ENCODE measurements around the gene MIS18BP1. TPM values are rescaled to one million over a fixed set of nuclear protein-coding genes. Genes with fewer than 3 reads are reported as not detected.

Gene MIS18BP1
- polyA plus RNA-seq, 1 of the 3 experiments (the other 2 are of a cell fraction), result 2.6 TPM

- POLR2A ChIA-PET, result no interaction called here
- 96% methylated on average over 2 of the region's 4 CpGs for WGBS (ENCODE audit: low lambda C conversion rate)
These were observed 58.0 kb downstream of the MIS18BP1 start for GRCh38 chr14:45194964-45195363.

More at GRCh38 chr14:45194964-45195363, 58.0 kb downstream of the MIS18BP1 start:
- Histone ChIP-seq H3K79me2 (ENCODE audit: insufficient read depth) (no peaks in the 10 kb centered on the region), H4K20me1 (ENCODE audit: insufficient read depth) (no peaks in the 10 kb centered on the region), H3K4me1 (ENCODE audit: control insufficient read depth in 1 of 2, insufficient read depth in 2 of 2, low read depth in 1 of 2, low read length in 1 of 2) (no peaks in the 10 kb centered on the region; a peak in 1 of 4 replicates), H3F3A (replicated peaks; ENCODE audit: insufficient read depth) (no peaks in the 10 kb centered on the region), H2AFZ (ENCODE audit: low read depth) (no peak overlapping the region), H3K36me3 (replicated peaks in 1 of 2; ENCODE audit: control insufficient read depth in 1 of 2, insufficient read depth in 2 of 2, low read length in 1 of 2) (no peaks in the 10 kb centered on the region), H3K9ac (no peak overlapping the region), H3K9me2 (no peaks in the 10 kb centered on the region), H3K4me3 (ENCODE audit: low read depth in 2 of 2, low read length in 1 of 2) (no peak overlapping the region), H3K27me3 (ENCODE audit: insufficient read depth) (no peaks in the 10 kb centered on the region), H3K9me3 (no peaks in the 10 kb centered on the region), H3K27ac (ENCODE audit: low read depth in 2 of 2, low read length in 1 of 2) (no peak overlapping the region), H3K4me2 (no peak overlapping the region)
- TF ChIP-seq RAD21 (IDR thresholded peaks at IDR 0.05; ENCODE audit: low read length) (no peak), NFIC (IDR thresholded peaks at IDR 0.05; ENCODE audit: borderline replicate concordance) (no peak), MEF2A (IDR thresholded peaks at IDR 0.05; ENCODE audit: borderline replicate concordance, low read depth) (no peak), EP300 (IDR thresholded peaks at IDR 0.05; ENCODE audit: borderline replicate concordance in 1 of 2, low read depth in 1 of 2, low read length in 1 of 2) (no peak), JUND (IDR thresholded peaks at IDR 0.05) (no peak), RCOR1 (IDR thresholded peaks at IDR 0.05; ENCODE audit: low read length) (no peak), RFX5 (IDR thresholded peaks at IDR 0.05; ENCODE audit: low read length) (no peak), GATA2 (CRISPR knock-in tag; IDR thresholded peaks at IDR 0.05) (no peak), POLR2AphosphoS5 (IDR thresholded peaks at IDR 0.05; ENCODE audit: low read depth, low read length) (no peak), TCF12 (IDR thresholded peaks at IDR 0.05) (no peak), FOXM1 (IDR thresholded peaks at IDR 0.05; ENCODE audit: low read depth) (no peak), CHD2 (IDR thresholded peaks at IDR 0.05; ENCODE audit: low read length, partially characterized antibody) (no peak), ZBTB33 (IDR thresholded peaks at IDR 0.05; ENCODE audit: borderline replicate concordance, low read depth) (no peak), SMC3 (IDR thresholded peaks at IDR 0.05; ENCODE audit: low read depth, low read length) (no peak), IRF3 (IDR thresholded peaks at IDR 0.05; ENCODE audit: low read depth, low read length) (no peak), USF1 (IDR thresholded peaks at IDR 0.05; ENCODE audit: borderline replicate concordance, low read depth) (no peak), CTCF (IDR thresholded peaks at IDR 0.05) (no peak)
- DNase-seq, result no peak
- CTCF ChIA-PET, result interaction anchor here (0.9 kb wide), 1 partner anchor 282 kb away, joined by 3 read pairs; no protein-coding TSS in a partner anchor

All from SK-N-SH (cell line).